ENCODE measurements around the gene THOC6.

The THOC6 gene

GRCh38 chr16:3030222-3031212 is 6.7 kb downstream of the THOC6 start:
- no peak for DNase-seq (ENCODE audit: extremely low spot score)
- no peak for TF ChIP-seq HDGF (IDR thresholded peaks at IDR 0.05; ENCODE audit: borderline replicate concordance)
- CTCF ChIA-PET = interaction anchor here (0.5 to 3.7 kb wide), 14 partner anchors 9 to 138 kb away, joined by 3 to 38 read pairs (median 7); partner anchors contain the start of genes CLDN6, MMP25 and TNFRSF12A
- POLR2A ChIA-PET = interaction anchor here (0.8 to 2.8 kb wide), 6 partner anchors 10 to 50 kb away, joined by 3 to 55 read pairs (median 4); partner anchors contain the start of genes CLDN6, HCFC1R1, PKMYT1 and THOC6

GRCh38 chr16:3032624-3033023 is 8.8 kb downstream of the THOC6 start:
- POLR2A ChIA-PET = interaction anchor here (1.1 to 2.8 kb wide), 3 partner anchors 12 to 29 kb away, joined by 3 to 55 read pairs (median 12); partner anchors contain the start of genes CLDN6, HCFC1R1, THOC6 and TNFRSF12A

GRCh38 chr16:3035289-3035971 is 11.6 kb downstream of the THOC6 start:
- ChIA-PET POLR2A (interaction anchor here (1.2 to 1.4 kb wide), 3 partner anchors 12 to 19 kb away, joined by 3 to 5 read pairs (median 5); no protein-coding TSS in a partner anchor), CTCF (interaction anchor here (1.2 kb wide), 1 partner anchor 8 kb away, joined by 3 read pairs; no protein-coding TSS in a partner anchor)
- no peak for TF ChIP-seq L3MBTL2 (conservative IDR thresholded peaks at IDR 0.05)
- no peak for TF ChIP-seq ZNF384 (IDR thresholded peaks at IDR 0.05)
- no peak for TF ChIP-seq BHLHE40 (IDR thresholded peaks at IDR 0.05; ENCODE audit: borderline replicate concordance)
- no peak for TF ChIP-seq FOXM1 (IDR thresholded peaks at IDR 0.05; ENCODE audit: borderline replicate concordance)
- no peak for DNase-seq (ENCODE audit: extremely low spot score)

More at GRCh38 chr16:3032624-3033023, 8.8 kb downstream of the THOC6 start:
- DNase-seq (ENCODE audit: extremely low spot score) = no peak
- CTCF ChIA-PET = interaction anchor here (0.8 to 3.7 kb wide), 6 partner anchors 11 to 28 kb away, joined by 4 to 38 read pairs (median 14); partner anchors contain the start of genes CLDN6, MMP25 and TNFRSF12A
- TF ChIP-seq ARNT (IDR thresholded peaks at IDR 0.05) (no peak), CTBP1 (IDR thresholded peaks at IDR 0.05; ENCODE audit: borderline replicate concordance) (no peak), L3MBTL2 (conservative IDR thresholded peaks at IDR 0.05) (no peak)

- DNase-seq (ENCODE audit: extremely low spot score) = no peak
- TF ChIP-seq LEF1 (IDR thresholded peaks at IDR 0.05; ENCODE audit: borderline replicate concordance) (no peak), FOXM1 (IDR thresholded peaks at IDR 0.05; ENCODE audit: borderline replicate concordance) (no peak), SUZ12 (IDR thresholded peaks at IDR 0.05) (no peak), ELF4 (IDR thresholded peaks at IDR 0.05) (no peak), TARDBP (IDR thresholded peaks at IDR 0.05) (no peak), BHLHE40 (IDR thresholded peaks at IDR 0.05; ENCODE audit: borderline replicate concordance) (no peak)
- POLR2A ChIA-PET = interaction anchor here (1.2 kb wide), 1 partner anchor 19 kb away, joined by 3 read pairs; no protein-coding TSS in a partner anchor
- CTCF ChIA-PET = interaction anchor here (1.2 kb wide), 1 partner anchor 9 kb away, joined by 3 read pairs; no protein-coding TSS in a partner anchor
Measured at GRCh38 chr16:3035972-3036725, 12.3 kb downstream of the THOC6 start.

- TF ChIP-seq TARDBP (IDR thresholded peaks at IDR 0.05) = no peak
- no peak for TF ChIP-seq L3MBTL2 (conservative IDR thresholded peaks at IDR 0.05)
- no peak for TF ChIP-seq BHLHE40 (IDR thresholded peaks at IDR 0.05; ENCODE audit: borderline replicate concordance)
- TF ChIP-seq FOXM1 (IDR thresholded peaks at IDR 0.05; ENCODE audit: borderline replicate concordance) = no peak
- no peak for TF ChIP-seq ZNF384 (IDR thresholded peaks at IDR 0.05)
- no peak for TF ChIP-seq ARNT (IDR thresholded peaks at IDR 0.05)
- TF ChIP-seq FOXA1 (IDR thresholded peaks at IDR 0.05) = no peak
- no peak for TF ChIP-seq SP1 (IDR thresholded peaks at IDR 0.05)
- no peak for TF ChIP-seq LEF1 (IDR thresholded peaks at IDR 0.05; ENCODE audit: borderline replicate concordance)
- no peak for TF ChIP-seq NFRKB (IDR thresholded peaks at IDR 0.05)
Measured at GRCh38 chr16:3036726-3037315, 13.0 kb downstream of the THOC6 start, which contains the start of gene BICDL2. Gene BICDL2, minus strand, starts transcription at chr16:3036944. Its CDS starts 1,448 bp downstream, at chr16:3035496.

GRCh38 chr16:3038256-3038655 is 14.4 kb downstream of the THOC6 start:
- POLR2A ChIA-PET = interaction anchor here (1.0 to 1.3 kb wide), 2 partner anchors 26 to 34 kb away, joined by 3 read pairs; partner anchors contain the start of gene CLDN9
- no peak for DNase-seq (ENCODE audit: extremely low spot score)
- CTCF ChIA-PET = interaction anchor here (0.6 to 1.9 kb wide), 4 partner anchors 10 to 487 kb away, joined by 3 to 11 read pairs (median 3); no protein-coding TSS in a partner anchor
- TF ChIP-seq TARDBP (IDR thresholded peaks at IDR 0.05) (no peak), HDGF (IDR thresholded peaks at IDR 0.05; ENCODE audit: borderline replicate concordance) (no peak), FOXK2 (IDR thresholded peaks at IDR 0.05) (no peak), BHLHE40 (IDR thresholded peaks at IDR 0.05; ENCODE audit: borderline replicate concordance) (no peak), NFRKB (IDR thresholded peaks at IDR 0.05) (no peak), ZNF384 (IDR thresholded peaks at IDR 0.05) (no peak)

More at GRCh38 chr16:3036726-3037315, 13.0 kb downstream of the THOC6 start, which contains the start of gene BICDL2:
- ChIA-PET POLR2A (no interaction called here), CTCF (no interaction called here)
- no peak for DNase-seq (ENCODE audit: extremely low spot score)

- TF ChIP-seq ARNT (IDR thresholded peaks at IDR 0.05) = no peak
- CTCF ChIA-PET = interaction anchor here (0.6 to 1.9 kb wide), 4 partner anchors 11 to 91 kb away, joined by 3 to 11 read pairs (median 4); no protein-coding TSS in a partner anchor
- DNase-seq (ENCODE audit: extremely low spot score) = no peak
- POLR2A ChIA-PET = interaction anchor here (0.7 to 1.3 kb wide), 5 partner anchors 18 to 59 kb away, joined by 3 read pairs; partner anchors contain the start of genes CLDN9 and PKMYT1
Measured at GRCh38 chr16:3038896-3039295, 15.1 kb downstream of the THOC6 start.
